ENCODE data around the gene SNX6. TPM values are rescaled to one million over a fixed set of nuclear protein-coding genes. Genes with fewer than 3 reads are reported as not detected.
A peak's percentile ranks its signal among the peaks of the same experiment; 100 is the strongest.

The SNX6 gene
- total and polyA plus RNA-seq, 8 donors = 71.3 to 123 (median 107) TPM

DNA sequence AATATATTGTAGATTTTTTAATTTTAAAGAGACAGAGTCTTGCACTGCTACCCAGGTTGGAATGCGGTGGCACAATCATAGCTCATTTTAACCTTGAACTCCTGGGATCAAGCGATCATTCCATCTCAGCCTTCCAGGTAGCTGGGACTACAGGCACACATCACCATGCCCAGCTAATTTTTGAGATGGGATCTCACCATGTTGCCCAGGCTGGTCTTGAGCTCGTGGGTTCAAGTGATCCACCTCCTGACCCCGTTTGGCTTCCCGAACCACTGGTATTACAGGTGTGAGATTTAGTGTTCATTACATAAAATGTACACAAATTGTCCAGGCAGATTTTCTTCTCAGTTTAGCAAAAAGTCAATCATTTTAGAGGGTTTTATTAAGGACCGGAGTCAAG lies 13.6 kb downstream of the SNX6 start:
- Histone ChIP-seq H3K27ac (no peak overlapping the region), H3K4me3 (no peak overlapping the region), H3K9me3 (no peaks in the 10 kb centered on the region), H3K27me3 (no peaks in the 10 kb centered on the region), H3K4me1 (peaks cover 0 to 20% of the 10 kb centered on the region in 2 donors), H3K36me3 (peaks cover 0 to 55% of the 10 kb centered on the region in 2 donors)
- ATAC-seq (no peak), DNase-seq (no peak)
- TF ChIP-seq, protein P1, sequence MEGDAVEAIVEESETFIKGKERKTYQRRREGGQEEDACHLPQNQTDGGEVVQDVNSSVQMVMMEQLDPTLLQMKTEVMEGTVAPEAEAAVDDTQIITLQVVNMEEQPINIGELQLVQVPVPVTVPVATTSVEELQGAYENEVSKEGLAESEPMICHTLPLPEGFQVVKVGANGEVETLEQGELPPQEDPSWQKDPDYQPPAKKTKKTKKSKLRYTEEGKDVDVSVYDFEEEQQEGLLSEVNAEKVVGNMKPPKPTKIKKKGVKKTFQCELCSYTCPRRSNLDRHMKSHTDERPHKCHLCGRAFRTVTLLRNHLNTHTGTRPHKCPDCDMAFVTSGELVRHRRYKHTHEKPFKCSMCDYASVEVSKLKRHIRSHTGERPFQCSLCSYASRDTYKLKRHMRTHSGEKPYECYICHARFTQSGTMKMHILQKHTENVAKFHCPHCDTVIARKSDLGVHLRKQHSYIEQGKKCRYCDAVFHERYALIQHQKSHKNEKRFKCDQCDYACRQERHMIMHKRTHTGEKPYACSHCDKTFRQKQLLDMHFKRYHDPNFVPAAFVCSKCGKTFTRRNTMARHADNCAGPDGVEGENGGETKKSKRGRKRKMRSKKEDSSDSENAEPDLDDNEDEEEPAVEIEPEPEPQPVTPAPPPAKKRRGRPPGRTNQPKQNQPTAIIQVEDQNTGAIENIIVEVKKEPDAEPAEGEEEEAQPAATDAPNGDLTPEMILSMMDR (IDR thresholded peaks at IDR 0.05) = no peak
- intact Hi-C loops (cut with DNase I) = no loop called here

DNA sequence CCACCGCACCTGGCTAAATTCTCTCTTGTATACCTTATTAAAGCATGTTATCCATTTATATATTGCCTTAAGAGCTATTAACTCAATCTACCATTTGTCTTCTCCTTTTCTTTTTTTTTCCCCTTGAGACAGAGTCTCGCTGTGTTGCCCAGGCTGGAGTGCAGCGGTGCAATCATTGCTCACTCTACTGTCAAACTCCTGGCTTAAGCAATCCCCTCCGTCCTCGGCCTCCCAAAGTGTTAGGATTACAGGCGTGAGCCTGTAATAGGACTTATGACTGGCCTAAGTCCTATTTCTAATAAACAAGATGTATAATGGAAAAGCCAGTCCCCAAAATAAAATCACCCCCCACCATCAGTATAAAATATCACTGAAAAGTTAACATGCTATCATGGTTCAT lies 14.4 kb downstream of the SNX6 start:
- no peak overlapping the region for H3K4me3 ChIP-seq
- no peaks in the 10 kb centered on the region for H3K9me3 ChIP-seq
- DNase-seq = no peak
- TF ChIP-seq, protein P1 (IDR thresholded peaks at IDR 0.05) = no peak
- intact Hi-C loops (cut with DNase I) = no loop called here
- H3K36me3 ChIP-seq = peaks cover 0 to 55% of the 10 kb centered on the region in 2 donors
- no peaks in the 10 kb centered on the region for H3K27me3 ChIP-seq
- ATAC-seq = no peak
- peaks cover 0 to 11% of the 10 kb centered on the region in 2 donors for H3K4me1 ChIP-seq
- no peak overlapping the region for H3K27ac ChIP-seq

DNA sequence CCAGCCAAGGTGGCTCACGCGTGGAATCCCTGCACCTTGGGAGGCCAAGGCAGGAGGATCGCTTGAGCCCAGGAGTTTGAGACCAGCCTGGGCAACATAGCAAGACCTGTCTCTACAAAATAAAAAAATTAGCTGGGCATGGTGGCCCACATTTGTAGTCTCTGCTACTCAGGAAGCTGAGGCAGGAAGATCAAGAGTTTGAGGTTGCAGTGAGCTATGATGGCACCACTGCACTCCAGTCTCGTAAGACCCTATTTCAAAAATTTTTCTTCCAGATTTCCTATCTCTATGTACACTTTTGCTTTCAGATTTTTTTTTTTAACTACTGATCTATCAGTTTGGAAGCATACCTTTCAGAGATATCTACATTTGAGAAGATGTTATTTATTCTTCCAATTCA lies 15.3 kb downstream of the SNX6 start:
- TF ChIP-seq, protein P1 (IDR thresholded peaks at IDR 0.05) = no peak
- H3K27me3 ChIP-seq = no peaks in the 10 kb centered on the region
- DNase-seq (no peak), ATAC-seq (no peak)
- H3K27ac ChIP-seq = no peak overlapping the region
- H3K9me3 ChIP-seq = no peaks in the 10 kb centered on the region
- H3K4me3 ChIP-seq = no peak overlapping the region
- H3K4me1 ChIP-seq = peaks cover 0 to 2% of the 10 kb centered on the region in 2 donors
- peaks cover 0 to 59% of the 10 kb centered on the region in 2 donors for H3K36me3 ChIP-seq
- intact Hi-C loops (cut with DNase I) = no loop called here

DNA sequence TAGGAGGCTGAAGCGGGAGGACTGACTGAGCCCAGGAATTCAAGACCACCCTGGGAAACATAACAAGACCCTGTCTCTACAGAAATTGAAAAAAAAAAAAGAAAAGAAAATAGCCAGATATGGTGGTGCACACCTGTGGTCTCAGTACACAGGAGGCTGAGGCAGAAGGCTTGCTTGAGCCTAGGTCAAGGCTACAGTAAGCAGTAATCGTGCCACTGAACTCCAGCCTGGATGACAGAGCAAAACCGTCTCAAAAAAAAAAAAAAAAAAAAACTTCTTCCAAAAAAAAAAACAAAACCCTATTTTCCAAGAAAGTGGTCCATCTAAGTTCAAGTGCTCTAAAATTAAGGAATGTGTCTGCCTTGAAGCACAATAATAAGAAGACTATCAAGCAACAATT lies 19.8 kb downstream of the SNX6 start:
- ATAC-seq = no peak
- Histone ChIP-seq H3K9me3 (no peaks in the 10 kb centered on the region), H3K36me3 (peaks cover 0 to 76% of the 10 kb centered on the region in 2 donors), H3K27me3 (no peaks in the 10 kb centered on the region), H3K27ac (no peak overlapping the region), H3K4me1 (peaks cover 0 to 5% of the 10 kb centered on the region in 2 donors), H3K4me3 (no peak overlapping the region)
- no peak for DNase-seq
- TF ChIP-seq, protein P1 (IDR thresholded peaks at IDR 0.05) = no peak
- intact Hi-C loops (cut with DNase I) = no loop called here

DNA sequence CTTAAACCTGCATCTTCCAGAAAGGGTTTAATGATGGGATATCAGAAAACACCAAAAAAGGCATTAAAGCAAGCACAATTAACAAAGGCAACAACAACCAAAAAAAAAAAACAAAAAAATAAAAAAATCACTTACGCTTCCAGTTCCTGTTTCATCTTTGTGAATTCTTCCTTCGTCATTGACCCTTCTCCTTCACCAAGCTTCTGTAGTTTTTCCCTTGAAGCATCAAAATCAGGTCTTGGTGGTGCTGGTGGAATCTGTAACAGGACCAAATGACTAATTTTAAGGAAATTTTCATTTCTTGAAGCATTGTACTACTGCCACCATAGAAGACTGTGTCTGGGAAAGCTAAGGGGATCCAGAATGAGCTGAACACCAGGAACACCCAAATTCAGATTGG lies 24.5 kb downstream of the SNX6 start:
- H3K9me3 ChIP-seq = no peaks in the 10 kb centered on the region
- intact Hi-C loops (cut with DNase I) = no loop called here
- no peaks in the 10 kb centered on the region for H3K27me3 ChIP-seq
- H3K27ac ChIP-seq = peak overlapping the region in 1 of 2 donors; percentile 83
- H3K36me3 ChIP-seq = peaks cover 0 to 96% of the 10 kb centered on the region in 2 donors
- DNase-seq (no peak), ATAC-seq (no peak)
- peaks cover 0 to 6% of the 10 kb centered on the region in 2 donors for H3K4me1 ChIP-seq
- no peak overlapping the region for H3K4me3 ChIP-seq
- TF ChIP-seq, protein P1 (IDR thresholded peaks at IDR 0.05) = no peak

Data from left lung (tissue), 10 donors.